PFSK-1 (cell line): ENCODE results near the gene PVALEF.

Experiments
- POLR2AphosphoS5 ChIP-seq: IDR thresholded peaks from 2 replicates; pipeline ENCODE4 v1.6.1; 2012; ENCODE audit warnings: low read depth, mild to moderate bottlenecking, control low read depth, low read length, moderate library complexity
- REST ChIP-seq, 2 experiments: IDR thresholded peaks; 2 replicates each; pipeline versions ENCODE4 v1.6.1 to v1.8.0; 2011 to 2012; ENCODE audit warnings: low read depth in 2 of 2, low read length in 2 of 2, control low read depth in 1 of 2, inconsistent platforms in 1 of 2, mild to moderate bottlenecking in 1 of 2, moderate library complexity in 1 of 2; ENCODE audit not compliant: insufficient read depth in 1 of 2
- SIN3A ChIP-seq: IDR thresholded peaks from 2 replicates; pipeline ENCODE4 v1.6.1; 2012; ENCODE audit warnings: mild to moderate bottlenecking, low read length, moderate library complexity, borderline replicate concordance; ENCODE audit not compliant: insufficient read depth
- TAF1 ChIP-seq: IDR thresholded peaks from 2 replicates; pipeline ENCODE4 v1.6.1; 2012; ENCODE audit warnings: low read length, control low read depth, borderline replicate concordance; ENCODE audit not compliant: insufficient read depth

GRCh38 chr17:81123052-81124048 lies 42.0 kb upstream of the PVALEF start:
- TF ChIP-seq POLR2AphosphoS5 (no peak), REST (IDR thresholded peaks at IDR 0.05; ENCODE audit: insufficient read depth in 1 of 2, low read depth in 2 of 2, low read length in 2 of 2) (no peak), SIN3A (no peak), TAF1 (no peak)
